Osteoblast (primary cell): ENCODE data around the gene G0S2. TPM values are rescaled to one million over a fixed set of nuclear protein-coding genes. Genes with fewer than 3 reads are reported as not detected.

ENCODE experiments used
- DNase-seq: peaks from one replicate; pipeline ENCODE4 v3.0.0; 2011; ENCODE audit warnings: low spot score, mixed read lengths; ENCODE audit not compliant: insufficient read length; ENCODE audit errors: missing footprints
- H2AFZ ChIP-seq: 2 replicates; pipeline ENCODE4 v1.6.0; 2011; ENCODE audit warnings: mild to moderate bottlenecking, low read length
- H3K27ac ChIP-seq: 2 replicates; pipeline ENCODE4 v1.5.1; 2011; ENCODE audit warnings: mild to moderate bottlenecking, low read depth, low read length, moderate library complexity
- H3K27me3 ChIP-seq: 2 replicates; pipeline ENCODE4 v1.6.0; 2012; ENCODE audit warnings: mild to moderate bottlenecking, control low read depth, inconsistent platforms, low read length, moderate library complexity; ENCODE audit not compliant: insufficient read depth
- H3K36me3 ChIP-seq: 2 replicates; pipeline ENCODE4 v1.5.1; 2011; ENCODE audit warnings: mild to moderate bottlenecking, low read length, control low read depth, moderate library complexity; ENCODE audit not compliant: insufficient read depth
- H3K4me1 ChIP-seq: 2 replicates; pipeline ENCODE4 v1.5.1; 2011; ENCODE audit warnings: mild to moderate bottlenecking, low read length, control low read depth, moderate library complexity; ENCODE audit not compliant: insufficient read depth
- H3K4me2 ChIP-seq: 2 replicates; pipeline ENCODE4 v1.6.0; 2011; ENCODE audit warnings: mild to moderate bottlenecking, low read length; ENCODE audit not compliant: insufficient read depth
- H3K4me3 ChIP-seq: fragments of 200-600 bp; sonication (generic); 3 replicates; pipeline ENCODE4 v1.5.1; 2012; ENCODE audit warnings: mild to moderate bottlenecking, low read length, inconsistent platforms; ENCODE audit not compliant: insufficient read depth
- H3K79me2 ChIP-seq: 2 replicates; pipeline ENCODE4 v1.6.0; 2012; ENCODE audit warnings: mild to moderate bottlenecking, low read length, control low read depth, inconsistent platforms; ENCODE audit not compliant: insufficient read depth
- H3K9me3 ChIP-seq: 2 replicates; pipeline ENCODE4 v1.5.1; 2011; ENCODE audit warnings: low read depth, low read length, control low read depth
- H4K20me1 ChIP-seq: 2 replicates; pipeline ENCODE4 v1.6.0; 2012; ENCODE audit warnings: mild to moderate bottlenecking, low read length, control low read depth; ENCODE audit not compliant: insufficient read depth
- total RNA-seq: library from RNA; depleted of rRNA; stranded (reverse); fragments of >200 nt; gene quantifications from 2 replicates; pipeline ENCODE4 v1.2.3, GENCODE V29; 2012
- TF ChIP-seq, protein P1 (sequence below): IDR thresholded peaks from 2 replicates; pipeline ENCODE4 v1.5.1; 2011; ENCODE audit warnings: mild to moderate bottlenecking, low read depth, low read length, moderate library complexity; ENCODE audit errors: extremely low read depth

G0S2 gene
- total RNA-seq, 1 donor = 10.5 TPM

DNA sequence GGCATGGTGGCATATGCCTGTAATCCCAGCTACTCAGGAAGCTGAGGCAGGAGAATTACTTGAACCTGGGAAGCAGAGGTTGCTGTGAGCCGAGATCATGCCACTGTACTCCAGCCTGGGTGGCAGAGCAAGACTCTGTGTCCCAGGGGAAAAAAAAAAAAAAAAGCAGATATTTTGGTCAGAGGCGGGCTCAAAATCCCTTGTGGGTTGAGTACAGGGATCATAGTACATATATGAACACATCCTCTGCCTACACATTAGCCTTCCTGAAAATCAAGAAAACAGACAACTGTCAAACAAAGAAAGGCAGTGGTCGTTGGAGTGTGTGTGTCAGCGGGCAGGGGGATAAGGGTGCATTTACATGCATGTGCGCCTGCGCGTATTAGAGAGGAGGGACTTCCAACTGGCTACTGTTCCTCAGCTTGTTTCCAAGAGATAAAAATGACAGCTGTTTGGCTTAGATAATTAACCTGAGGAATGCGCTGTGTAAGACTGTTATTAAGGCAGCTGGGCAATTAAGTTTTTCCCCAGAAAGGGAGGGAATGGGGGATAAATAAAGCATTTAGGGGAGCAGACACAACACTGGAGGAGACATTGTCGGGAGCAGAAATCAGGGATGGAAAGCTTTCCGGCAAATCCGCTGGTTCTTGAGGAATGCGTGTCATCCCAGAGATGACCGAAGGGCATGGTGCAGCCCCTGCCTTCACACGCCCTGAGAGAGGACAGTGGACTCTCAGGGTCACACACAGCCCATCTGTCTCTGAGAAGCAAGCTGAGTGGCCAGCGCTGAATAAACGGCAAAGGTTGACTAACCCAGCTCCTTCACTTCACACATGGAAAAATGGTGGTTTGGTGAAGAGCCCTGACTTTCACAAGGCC lies 29.4 kb upstream of the G0S2 start:
- Histone ChIP-seq H3K4me3 (no peak overlapping the region), H3K4me1 (peaks cover 56% of the 10 kb centered on the region), H3K79me2 (no peaks in the 10 kb centered on the region), H3K27me3 (no peaks in the 10 kb centered on the region), H3K4me2 (no peak overlapping the region), H3K27ac (no peak overlapping the region), H2AFZ (no peak overlapping the region), H3K9me3 (no peaks in the 10 kb centered on the region), H4K20me1 (no peaks in the 10 kb centered on the region), H3K36me3 (no peaks in the 10 kb centered on the region)
- DNase-seq = no peak
- TF ChIP-seq, protein P1, sequence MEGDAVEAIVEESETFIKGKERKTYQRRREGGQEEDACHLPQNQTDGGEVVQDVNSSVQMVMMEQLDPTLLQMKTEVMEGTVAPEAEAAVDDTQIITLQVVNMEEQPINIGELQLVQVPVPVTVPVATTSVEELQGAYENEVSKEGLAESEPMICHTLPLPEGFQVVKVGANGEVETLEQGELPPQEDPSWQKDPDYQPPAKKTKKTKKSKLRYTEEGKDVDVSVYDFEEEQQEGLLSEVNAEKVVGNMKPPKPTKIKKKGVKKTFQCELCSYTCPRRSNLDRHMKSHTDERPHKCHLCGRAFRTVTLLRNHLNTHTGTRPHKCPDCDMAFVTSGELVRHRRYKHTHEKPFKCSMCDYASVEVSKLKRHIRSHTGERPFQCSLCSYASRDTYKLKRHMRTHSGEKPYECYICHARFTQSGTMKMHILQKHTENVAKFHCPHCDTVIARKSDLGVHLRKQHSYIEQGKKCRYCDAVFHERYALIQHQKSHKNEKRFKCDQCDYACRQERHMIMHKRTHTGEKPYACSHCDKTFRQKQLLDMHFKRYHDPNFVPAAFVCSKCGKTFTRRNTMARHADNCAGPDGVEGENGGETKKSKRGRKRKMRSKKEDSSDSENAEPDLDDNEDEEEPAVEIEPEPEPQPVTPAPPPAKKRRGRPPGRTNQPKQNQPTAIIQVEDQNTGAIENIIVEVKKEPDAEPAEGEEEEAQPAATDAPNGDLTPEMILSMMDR = no peak

DNA sequence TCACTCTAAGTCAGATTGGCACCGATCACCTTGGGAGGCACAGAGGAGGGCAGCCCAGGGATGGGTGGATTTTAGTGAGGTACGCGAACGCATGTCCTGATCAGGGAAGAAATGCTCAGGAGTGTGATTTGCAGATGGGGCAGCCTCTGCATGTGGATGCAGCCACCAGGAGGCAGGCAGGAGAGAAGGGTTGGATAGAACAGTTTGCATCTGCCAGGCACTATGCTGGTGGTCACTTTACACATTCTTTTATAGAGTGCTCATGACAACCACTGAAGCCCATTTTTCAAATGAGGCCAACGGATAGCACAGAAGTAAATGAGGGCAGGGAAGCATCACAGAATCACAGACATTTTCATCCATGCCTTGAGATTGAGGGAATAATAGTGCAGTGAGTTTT lies 28.7 kb upstream of the G0S2 start:
- H4K20me1 ChIP-seq = no peaks in the 10 kb centered on the region
- no peaks in the 10 kb centered on the region for H3K27me3 ChIP-seq
- no peak overlapping the region for H2AFZ ChIP-seq
- no peak overlapping the region for H3K4me3 ChIP-seq
- H3K27ac ChIP-seq = no peak overlapping the region
- H3K36me3 ChIP-seq = no peaks in the 10 kb centered on the region
- H3K79me2 ChIP-seq = no peaks in the 10 kb centered on the region
- peak; percentile 50 for DNase-seq
- TF ChIP-seq, protein P1 = peak; percentile 62
- no peaks in the 10 kb centered on the region for H3K9me3 ChIP-seq
- H3K4me2 ChIP-seq = no peak overlapping the region
- H3K4me1 ChIP-seq = peaks cover 63% of the 10 kb centered on the region

DNA sequence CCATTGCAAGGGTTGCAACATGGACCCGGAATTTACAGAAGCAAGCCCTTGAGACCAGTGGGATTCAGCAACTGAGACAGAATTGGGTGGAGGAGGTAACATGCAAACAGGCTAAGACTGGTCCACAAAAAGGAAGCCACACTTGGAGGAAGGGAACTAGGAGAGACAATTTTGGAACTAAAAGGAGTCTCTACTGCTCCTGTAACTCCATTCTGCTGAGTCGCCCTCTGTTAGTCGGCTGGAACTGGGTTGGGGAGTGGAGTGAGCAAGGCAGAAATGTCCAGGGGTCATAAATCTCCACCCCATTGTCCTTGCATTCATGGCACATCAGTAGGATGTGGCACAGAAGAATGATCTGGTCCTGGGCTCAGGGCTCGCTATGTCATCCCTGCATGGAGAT lies 28.1 kb upstream of the G0S2 start:
- Histone ChIP-seq H3K36me3 (no peaks in the 10 kb centered on the region), H3K4me3 (no peak overlapping the region), H3K9me3 (no peaks in the 10 kb centered on the region), H3K27me3 (no peaks in the 10 kb centered on the region), H3K27ac (no peak overlapping the region), H3K4me2 (no peak overlapping the region), H3K79me2 (no peaks in the 10 kb centered on the region), H4K20me1 (no peaks in the 10 kb centered on the region), H3K4me1 (peaks cover 60% of the 10 kb centered on the region), H2AFZ (peak overlapping the region; percentile 13)
- TF ChIP-seq, protein P1 = no peak
- peak; percentile 22 for DNase-seq

DNA sequence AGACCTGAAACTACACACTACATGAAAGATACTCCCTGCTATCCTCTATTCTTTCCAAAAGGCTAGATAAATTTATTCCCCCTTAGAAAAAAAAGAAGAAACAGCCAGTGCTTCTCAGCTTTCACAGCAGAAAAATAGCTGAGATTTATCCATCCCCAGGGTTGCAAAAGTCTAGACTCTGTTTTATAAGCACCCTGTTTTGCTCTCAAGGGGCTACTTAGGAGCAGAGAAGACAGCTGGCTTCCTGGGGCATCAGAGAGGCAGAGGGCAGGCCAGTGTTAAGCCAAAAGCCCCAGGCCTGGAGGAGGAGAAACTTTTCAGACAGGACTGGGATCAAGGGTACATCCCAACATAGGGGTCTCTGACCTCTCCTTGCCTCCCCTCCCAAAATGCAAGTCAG lies 26.9 kb upstream of the G0S2 start:
- no peak overlapping the region for H3K4me2 ChIP-seq
- H3K79me2 ChIP-seq = no peaks in the 10 kb centered on the region
- no peaks in the 10 kb centered on the region for H3K36me3 ChIP-seq
- no peak overlapping the region for H3K4me3 ChIP-seq
- TF ChIP-seq, protein P1 = no peak
- no peaks in the 10 kb centered on the region for H3K9me3 ChIP-seq
- no peaks in the 10 kb centered on the region for H3K27me3 ChIP-seq
- H3K4me1 ChIP-seq = peaks cover 65% of the 10 kb centered on the region
- peak; percentile 17 for DNase-seq
- H2AFZ ChIP-seq = no peak overlapping the region
- peak overlapping the region; percentile 64 for H3K27ac ChIP-seq
- no peaks in the 10 kb centered on the region for H4K20me1 ChIP-seq
